Hepatocyte (in vitro differentiated cells): ENCODE data around the gene ADAMTSL1. TPM values are rescaled to one million over a fixed set of nuclear protein-coding genes. Genes with fewer than 3 reads are reported as not detected.

Experiments
- DNase-seq: peaks from one replicate; pipeline ENCODE4 v3.0.0-alpha.2; 2016; ENCODE audit warnings: low spot score
- H2AFZ ChIP-seq: fragments of 200-600 bp; sonication (generic); 2 replicates; pipeline ENCODE4 v1.6.0; 2016; ENCODE audit warnings: antibody characterized with exemption, mild to moderate bottlenecking
- H3K27ac ChIP-seq: fragments of 200-600 bp; sonication (generic); 2 replicates; pipeline ENCODE4 v1.5.1; 2016; ENCODE audit warnings: mild to moderate bottlenecking
- H3K27me3 ChIP-seq: fragments of 200-600 bp; sonication (generic); 2 replicates; pipeline ENCODE4 v1.6.1; 2016
- H3K36me3 ChIP-seq: fragments of 200-600 bp; sonication (generic); replicated peaks from 2 replicates; pipeline ENCODE4 v1.5.1; 2016; ENCODE audit warnings: low read depth; ENCODE audit not compliant: insufficient read depth
- H3K4me1 ChIP-seq: fragments of 200-600 bp; sonication (generic); 2 replicates; pipeline ENCODE4 v1.5.1; 2016; ENCODE audit warnings: mild to moderate bottlenecking, moderate library complexity; ENCODE audit not compliant: insufficient read depth
- H3K4me2 ChIP-seq: fragments of 200-600 bp; sonication (generic); 2 replicates; pipeline ENCODE4 v1.6.0; 2016
- H3K4me3 ChIP-seq: fragments of 200-600 bp; sonication (generic); 2 replicates; pipeline ENCODE4 v1.5.1; 2016; ENCODE audit warnings: mild to moderate bottlenecking
- H3K79me2 ChIP-seq: fragments of 200-600 bp; sonication (generic); 2 replicates; pipeline ENCODE4 v1.6.0; 2017; ENCODE audit warnings: mild to moderate bottlenecking
- H3K9me2 ChIP-seq: fragments of 200-600 bp; sonication (generic); replicated peaks from 2 replicates; pipeline ENCODE4 v1.6.0; 2017; ENCODE audit warnings: mild to moderate bottlenecking; ENCODE audit not compliant: insufficient read depth
- H3K9me3 ChIP-seq: fragments of 200-600 bp; sonication (generic); 2 replicates; pipeline ENCODE4 v1.5.1; 2016; ENCODE audit warnings: low read depth, mild to moderate bottlenecking
- H4K20me1 ChIP-seq: fragments of 200-600 bp; sonication (generic); 2 replicates; pipeline ENCODE4 v1.6.0; 2016; ENCODE audit warnings: mild to moderate bottlenecking; ENCODE audit not compliant: insufficient read depth, poor library complexity, severe bottlenecking
- EZH2 ChIP-seq: fragments of 200-600 bp; sonication (generic); IDR thresholded peaks from 2 replicates; pipeline ENCODE4 v1.6.1; 2016; ENCODE audit warnings: antibody characterized with exemption, mild to moderate bottlenecking, borderline replicate concordance
- EZH2phosphoT487 ChIP-seq: fragments of 200-600 bp; sonication (generic); IDR thresholded peaks from one replicate; pipeline ENCODE4 v1.6.1; 2018; ENCODE audit warnings: antibody characterized with exemption, mild to moderate bottlenecking, low read depth, moderate library complexity; ENCODE audit not compliant: unreplicated experiment, severe bottlenecking
- WGBS: methylation state at CpG from one replicate; pipeline ENCODE4 v1.1.6; 2016; ENCODE audit warnings: low lambda C conversion rate; ENCODE audit errors: missing lambda C conversion rate; 5-methylcytosine and 5-hydroxymethylcytosine counted together
- polyA plus RNA-seq: library from polyadenylated mRNA; unstranded; fragments of >200 nt; fragmentation: Nextera tagmentation; extraction: Ambion mirVana; gene quantifications from 2 replicates; pipeline ENCODE4 v1.2.1, GENCODE V29; 2016
- total RNA-seq: library from RNA; depleted of rRNA; stranded (reverse); fragments of >200 nt; gene quantifications from 2 replicates; pipeline ENCODE4 v1.2.3, GENCODE V29; 2014
- TF ChIP-seq, protein P1 (sequence below): fragments of 200-600 bp; sonication (generic); IDR thresholded peaks from 2 replicates; pipeline ENCODE4 v1.5.1; 2016; ENCODE audit warnings: antibody characterized with exemption, mild to moderate bottlenecking; ENCODE audit not compliant: poor library complexity

Gene ADAMTSL1
- total and polyA plus RNA-seq, 2 experiments from 2014 or later: 7.2 to 24.0 TPM

- TF ChIP-seq EZH2phosphoT487: no peak
- no peak for TF ChIP-seq EZH2
- TF ChIP-seq, protein P1, sequence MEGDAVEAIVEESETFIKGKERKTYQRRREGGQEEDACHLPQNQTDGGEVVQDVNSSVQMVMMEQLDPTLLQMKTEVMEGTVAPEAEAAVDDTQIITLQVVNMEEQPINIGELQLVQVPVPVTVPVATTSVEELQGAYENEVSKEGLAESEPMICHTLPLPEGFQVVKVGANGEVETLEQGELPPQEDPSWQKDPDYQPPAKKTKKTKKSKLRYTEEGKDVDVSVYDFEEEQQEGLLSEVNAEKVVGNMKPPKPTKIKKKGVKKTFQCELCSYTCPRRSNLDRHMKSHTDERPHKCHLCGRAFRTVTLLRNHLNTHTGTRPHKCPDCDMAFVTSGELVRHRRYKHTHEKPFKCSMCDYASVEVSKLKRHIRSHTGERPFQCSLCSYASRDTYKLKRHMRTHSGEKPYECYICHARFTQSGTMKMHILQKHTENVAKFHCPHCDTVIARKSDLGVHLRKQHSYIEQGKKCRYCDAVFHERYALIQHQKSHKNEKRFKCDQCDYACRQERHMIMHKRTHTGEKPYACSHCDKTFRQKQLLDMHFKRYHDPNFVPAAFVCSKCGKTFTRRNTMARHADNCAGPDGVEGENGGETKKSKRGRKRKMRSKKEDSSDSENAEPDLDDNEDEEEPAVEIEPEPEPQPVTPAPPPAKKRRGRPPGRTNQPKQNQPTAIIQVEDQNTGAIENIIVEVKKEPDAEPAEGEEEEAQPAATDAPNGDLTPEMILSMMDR: no peak
- Histone ChIP-seq H3K4me2 (no peak overlapping the region), H3K9me2 (no peaks in the 10 kb centered on the region)
These were observed 225.0 kb downstream of the ADAMTSL1 start for GRCh38 chr9:18698992-18699391.

GRCh38 chr9:18699764-18700163 is 225.8 kb downstream of the ADAMTSL1 start:
- 97% methylated on average over 1 of the region's 1 CpG for WGBS
- H3K27me3 ChIP-seq: no peaks in the 10 kb centered on the region
- DNase-seq: no peak
- H3K36me3 ChIP-seq: no peaks in the 10 kb centered on the region
- H4K20me1 ChIP-seq: no peaks in the 10 kb centered on the region
- TF ChIP-seq, protein P1: no peak
- TF ChIP-seq EZH2phosphoT487: no peak
- TF ChIP-seq EZH2: no peak
- no peak overlapping the region for H3K4me3 ChIP-seq
- H3K27ac ChIP-seq: no peak overlapping the region
- no peaks in the 10 kb centered on the region for H3K9me2 ChIP-seq
- no peak overlapping the region for H2AFZ ChIP-seq
- H3K9me3 ChIP-seq: no peaks in the 10 kb centered on the region
- no peaks in the 10 kb centered on the region for H3K4me1 ChIP-seq
- H3K4me2 ChIP-seq: no peak overlapping the region
- no peaks in the 10 kb centered on the region for H3K79me2 ChIP-seq

More at GRCh38 chr9:18698992-18699391, 225.0 kb downstream of the ADAMTSL1 start:
- no peaks in the 10 kb centered on the region for H3K27me3 ChIP-seq
- H3K79me2 ChIP-seq: no peaks in the 10 kb centered on the region
- H3K27ac ChIP-seq: no peak overlapping the region
- no peaks in the 10 kb centered on the region for H4K20me1 ChIP-seq
- no peak for DNase-seq
- no peaks in the 10 kb centered on the region for H3K9me3 ChIP-seq
- 78% methylated on average over 2 of the region's 2 CpGs for WGBS
- H3K36me3 ChIP-seq: no peaks in the 10 kb centered on the region
- no peak overlapping the region for H2AFZ ChIP-seq
- H3K4me3 ChIP-seq: no peak overlapping the region
- H3K4me1 ChIP-seq: no peaks in the 10 kb centered on the region

GRCh38 chr9:18700714-18701113 is 226.8 kb downstream of the ADAMTSL1 start:
- no peaks in the 10 kb centered on the region for H3K27me3 ChIP-seq
- no peaks in the 10 kb centered on the region for H3K9me2 ChIP-seq
- no peaks in the 10 kb centered on the region for H3K9me3 ChIP-seq
- H3K4me3 ChIP-seq: no peak overlapping the region
- DNase-seq: no peak
- no peaks in the 10 kb centered on the region for H3K79me2 ChIP-seq
- no peak overlapping the region for H3K4me2 ChIP-seq
- no peak for TF ChIP-seq EZH2
- no peak for TF ChIP-seq EZH2phosphoT487
- TF ChIP-seq, protein P1: no peak
- H3K27ac ChIP-seq: no peak overlapping the region
- no peak overlapping the region for H2AFZ ChIP-seq
- no peaks in the 10 kb centered on the region for H3K4me1 ChIP-seq
- no peaks in the 10 kb centered on the region for H4K20me1 ChIP-seq
- H3K36me3 ChIP-seq: no peaks in the 10 kb centered on the region
